Chondrocyte (in vitro differentiated cells): ENCODE measurements around the gene TNFRSF21. TPM values are rescaled to one million over a fixed set of nuclear protein-coding genes. Genes with fewer than 3 reads are reported as not detected.

Experiments
- DNase-seq: peaks from one replicate; pipeline ENCODE4 v3.0.0; 2021; ENCODE audit warnings: mixed read lengths, low spot score
- H3K27ac Mint-ChIP-seq: one replicate; pipeline ENCODE4 v1.8.0; 2021; ENCODE audit warnings: mild to moderate bottlenecking, moderate library complexity, mixed read lengths; ENCODE audit not compliant: unreplicated experiment
- H3K27me3 Mint-ChIP-seq: 2 replicates; pipeline ENCODE4 v1.8.0; 2021; ENCODE audit warnings: low read depth, mixed read lengths
- H3K36me3 Mint-ChIP-seq: 2 replicates; pipeline ENCODE4 v1.8.0; 2021; ENCODE audit warnings: low read depth, mixed read lengths
- H3K4me1 Mint-ChIP-seq: 2 replicates; pipeline ENCODE4 v1.8.0; 2021; ENCODE audit warnings: low read depth, mild to moderate bottlenecking, mixed read lengths
- H3K4me3 Mint-ChIP-seq: one replicate; pipeline ENCODE4 v1.8.0; 2021; ENCODE audit warnings: mild to moderate bottlenecking, moderate library complexity, mixed read lengths; ENCODE audit not compliant: unreplicated experiment
- H3K9me3 Mint-ChIP-seq: 2 replicates; pipeline ENCODE4 v1.8.0; 2021; ENCODE audit warnings: low read depth, mixed read lengths
- total RNA-seq: library from RNA; stranded (reverse); gene quantifications from 3 replicates; pipeline ENCODE4 v1.2.1, GENCODE V29; 2021
- TF ChIP-seq, protein P1 (sequence below): fragments of 200-600 bp; sonication (generic); IDR thresholded peaks from 2 replicates; pipeline ENCODE4 v1.5.0; 2021; ENCODE audit warnings: antibody characterized with exemption, mild to moderate bottlenecking, moderate library complexity

The TNFRSF21 gene
- total RNA-seq, 1 donor from 2014 or later = 23.1 TPM

- Mint-ChIP-seq H3K4me3 (no peak overlapping the region), H3K9me3 (no peaks in the 10 kb centered on the region), H3K27me3 (no peaks in the 10 kb centered on the region), H3K27ac (no peak overlapping the region), H3K36me3 (no peaks in the 10 kb centered on the region), H3K4me1 (peaks cover 3% of the 10 kb centered on the region)
- TF ChIP-seq, protein P1, sequence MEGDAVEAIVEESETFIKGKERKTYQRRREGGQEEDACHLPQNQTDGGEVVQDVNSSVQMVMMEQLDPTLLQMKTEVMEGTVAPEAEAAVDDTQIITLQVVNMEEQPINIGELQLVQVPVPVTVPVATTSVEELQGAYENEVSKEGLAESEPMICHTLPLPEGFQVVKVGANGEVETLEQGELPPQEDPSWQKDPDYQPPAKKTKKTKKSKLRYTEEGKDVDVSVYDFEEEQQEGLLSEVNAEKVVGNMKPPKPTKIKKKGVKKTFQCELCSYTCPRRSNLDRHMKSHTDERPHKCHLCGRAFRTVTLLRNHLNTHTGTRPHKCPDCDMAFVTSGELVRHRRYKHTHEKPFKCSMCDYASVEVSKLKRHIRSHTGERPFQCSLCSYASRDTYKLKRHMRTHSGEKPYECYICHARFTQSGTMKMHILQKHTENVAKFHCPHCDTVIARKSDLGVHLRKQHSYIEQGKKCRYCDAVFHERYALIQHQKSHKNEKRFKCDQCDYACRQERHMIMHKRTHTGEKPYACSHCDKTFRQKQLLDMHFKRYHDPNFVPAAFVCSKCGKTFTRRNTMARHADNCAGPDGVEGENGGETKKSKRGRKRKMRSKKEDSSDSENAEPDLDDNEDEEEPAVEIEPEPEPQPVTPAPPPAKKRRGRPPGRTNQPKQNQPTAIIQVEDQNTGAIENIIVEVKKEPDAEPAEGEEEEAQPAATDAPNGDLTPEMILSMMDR = no peak
- DNase-seq = no peak
Measured at GRCh38 chr6:47301441-47301840, 8.3 kb downstream of the TNFRSF21 start.

- Mint-ChIP-seq H3K4me1 (peaks cover 3% of the 10 kb centered on the region), H3K36me3 (no peaks in the 10 kb centered on the region), H3K9me3 (no peaks in the 10 kb centered on the region), H3K4me3 (no peak overlapping the region), H3K27me3 (no peaks in the 10 kb centered on the region), H3K27ac (no peak overlapping the region)
- TF ChIP-seq, protein P1 = no peak
- DNase-seq = no peak
Measured at GRCh38 chr6:47300417-47300816, 9.3 kb downstream of the TNFRSF21 start.

- peaks cover 3% of the 10 kb centered on the region for H3K4me1 Mint-ChIP-seq
- no peak for DNase-seq
- TF ChIP-seq, protein P1 = no peak
- H3K27ac Mint-ChIP-seq = no peak overlapping the region
- H3K36me3 Mint-ChIP-seq = no peaks in the 10 kb centered on the region
- H3K9me3 Mint-ChIP-seq = no peaks in the 10 kb centered on the region
- no peaks in the 10 kb centered on the region for H3K27me3 Mint-ChIP-seq
- H3K4me3 Mint-ChIP-seq = no peak overlapping the region
Measured at GRCh38 chr6:47299965-47300364, 9.7 kb downstream of the TNFRSF21 start.

GRCh38 chr6:47298475-47298874 is 11.2 kb downstream of the TNFRSF21 start:
- TF ChIP-seq, protein P1 = no peak
- Mint-ChIP-seq H3K4me3 (no peak overlapping the region), H3K36me3 (no peaks in the 10 kb centered on the region), H3K27ac (no peak overlapping the region), H3K4me1 (peaks cover 3% of the 10 kb centered on the region), H3K27me3 (no peaks in the 10 kb centered on the region), H3K9me3 (no peaks in the 10 kb centered on the region)
- no peak for DNase-seq

- Mint-ChIP-seq H3K9me3 (peaks cover 12% of the 10 kb centered on the region), H3K4me3 (no peak overlapping the region), H3K27ac (no peak overlapping the region), H3K36me3 (peaks cover 3% of the 10 kb centered on the region), H3K4me1 (peaks cover 3% of the 10 kb centered on the region), H3K27me3 (no peaks in the 10 kb centered on the region)
- no peak for DNase-seq
- TF ChIP-seq, protein P1 = no peak
Measured at GRCh38 chr6:47294990-47295389, 14.7 kb downstream of the TNFRSF21 start.
